ACC112 (cell line): ENCODE results near the gene PALLD.

ENCODE experiments used
- H2AFZ ChIP-seq: fragments of 200-600 bp; sonication (generic); one replicate; pipeline ENCODE4 v1.6.0; 2017; ENCODE audit warnings: antibody characterized with exemption, low read length; ENCODE audit not compliant: unreplicated experiment
- H3K27ac ChIP-seq: fragments of 200-600 bp; sonication (generic); 2 replicates; pipeline ENCODE4 v1.5.1; 2014; ENCODE audit warnings: low read depth, mild to moderate bottlenecking, antibody characterized with exemption, low read length, moderate library complexity
- H3K27me3 ChIP-seq: fragments of 200-600 bp; sonication (generic); 2 replicates; pipeline ENCODE4 v1.6.1; 2014; ENCODE audit warnings: mild to moderate bottlenecking, antibody characterized with exemption, low read length, moderate library complexity, mixed read lengths; ENCODE audit not compliant: insufficient read depth
- H3K36me3 ChIP-seq: fragments of 200-600 bp; sonication (generic); 2 replicates; pipeline ENCODE4 v1.6.1; 2016; ENCODE audit warnings: mild to moderate bottlenecking, antibody characterized with exemption, low read length, moderate library complexity, mixed read lengths; ENCODE audit not compliant: insufficient read depth
- H3K4me1 ChIP-seq: fragments of 200-600 bp; sonication (generic); one replicate; pipeline ENCODE4 v1.6.1; 2016; ENCODE audit warnings: low read length, mixed read lengths; ENCODE audit not compliant: insufficient read depth, unreplicated experiment, control insufficient read depth
- H3K4me3 ChIP-seq: fragments of 200-600 bp; sonication (generic); 2 replicates; pipeline ENCODE4 v1.5.1; 2014; ENCODE audit warnings: mild to moderate bottlenecking, low read depth, low read length
- H3K79me2 ChIP-seq: fragments of 200-600 bp; sonication (generic); one replicate; pipeline ENCODE4 v1.6.0; 2016; ENCODE audit warnings: low read length; ENCODE audit not compliant: control insufficient read depth, unreplicated experiment, insufficient read depth

Gene PALLD

GRCh38 chr4:168674077-168674747, 177.4 kb downstream of the PALLD start:
- Histone ChIP-seq H3K79me2 (no peaks in the 10 kb centered on the region), H3K36me3 (no peaks in the 10 kb centered on the region), H2AFZ (no peak overlapping the region), H3K4me3 (no peak overlapping the region), H3K27me3 (no peaks in the 10 kb centered on the region), H3K27ac (no peak overlapping the region), H3K4me1 (no peaks in the 10 kb centered on the region)

GRCh38 chr4:168674866-168675265, 178.0 kb downstream of the PALLD start:
- no peaks in the 10 kb centered on the region for H3K36me3 ChIP-seq
- H3K27ac ChIP-seq: no peak overlapping the region
- H3K79me2 ChIP-seq: no peaks in the 10 kb centered on the region
- H2AFZ ChIP-seq: no peak overlapping the region
- H3K27me3 ChIP-seq: no peaks in the 10 kb centered on the region
- H3K4me3 ChIP-seq: no peak overlapping the region
- peaks cover 6% of the 10 kb centered on the region for H3K4me1 ChIP-seq

- no peaks in the 10 kb centered on the region for H3K27me3 ChIP-seq
- H3K79me2 ChIP-seq: no peaks in the 10 kb centered on the region
- no peak overlapping the region for H3K4me3 ChIP-seq
- no peak overlapping the region for H2AFZ ChIP-seq
- peaks cover 7% of the 10 kb centered on the region for H3K4me1 ChIP-seq
- no peaks in the 10 kb centered on the region for H3K36me3 ChIP-seq
- H3K27ac ChIP-seq: no peak overlapping the region
Measured at GRCh38 chr4:168677063-168677462, 180.2 kb downstream of the PALLD start.

GRCh38 chr4:168677879-168678278, 181.0 kb downstream of the PALLD start:
- no peaks in the 10 kb centered on the region for H3K79me2 ChIP-seq
- H2AFZ ChIP-seq: no peak overlapping the region
- no peaks in the 10 kb centered on the region for H3K36me3 ChIP-seq
- peaks cover 10% of the 10 kb centered on the region for H3K4me1 ChIP-seq
- no peaks in the 10 kb centered on the region for H3K27me3 ChIP-seq
- H3K4me3 ChIP-seq: no peak overlapping the region
- no peak overlapping the region for H3K27ac ChIP-seq

GRCh38 chr4:168678751-168679366, 182.0 kb downstream of the PALLD start:
- H3K79me2 ChIP-seq: no peaks in the 10 kb centered on the region
- H3K4me1 ChIP-seq: peaks cover 19% of the 10 kb centered on the region
- no peaks in the 10 kb centered on the region for H3K36me3 ChIP-seq
- no peaks in the 10 kb centered on the region for H3K27me3 ChIP-seq
- H3K4me3 ChIP-seq: no peak overlapping the region
- H3K27ac ChIP-seq: no peak overlapping the region
- H2AFZ ChIP-seq: no peak overlapping the region

GRCh38 chr4:168679397-168679796, 182.5 kb downstream of the PALLD start:
- H3K36me3 ChIP-seq: no peaks in the 10 kb centered on the region
- no peak overlapping the region for H2AFZ ChIP-seq

GRCh38 chr4:168679819-168680218, 183.0 kb downstream of the PALLD start:
- no peak overlapping the region for H2AFZ ChIP-seq
- peaks cover 19% of the 10 kb centered on the region for H3K4me1 ChIP-seq
- H3K27me3 ChIP-seq: no peaks in the 10 kb centered on the region
- H3K4me3 ChIP-seq: no peak overlapping the region
- H3K36me3 ChIP-seq: no peaks in the 10 kb centered on the region
- no peak overlapping the region for H3K27ac ChIP-seq
- H3K79me2 ChIP-seq: no peaks in the 10 kb centered on the region

More at GRCh38 chr4:168679397-168679796, 182.5 kb downstream of the PALLD start:
- Histone ChIP-seq H3K4me1 (peaks cover 19% of the 10 kb centered on the region), H3K79me2 (no peaks in the 10 kb centered on the region), H3K4me3 (no peak overlapping the region), H3K27ac (no peak overlapping the region), H3K27me3 (no peaks in the 10 kb centered on the region)

- Histone ChIP-seq H3K27me3 (no peaks in the 10 kb centered on the region), H3K79me2 (no peaks in the 10 kb centered on the region), H3K4me1 (peaks cover 19% of the 10 kb centered on the region), H3K36me3 (no peaks in the 10 kb centered on the region), H3K27ac (no peak overlapping the region), H3K4me3 (no peak overlapping the region), H2AFZ (no peak overlapping the region)
Measured at GRCh38 chr4:168682898-168683500, 186.1 kb downstream of the PALLD start.

GRCh38 chr4:168683595-168683994, 186.7 kb downstream of the PALLD start:
- H3K27me3 ChIP-seq: no peaks in the 10 kb centered on the region
- no peaks in the 10 kb centered on the region for H3K36me3 ChIP-seq
- no peak overlapping the region for H2AFZ ChIP-seq
- no peak overlapping the region for H3K27ac ChIP-seq
- H3K4me3 ChIP-seq: no peak overlapping the region
- peaks cover 19% of the 10 kb centered on the region for H3K4me1 ChIP-seq
- H3K79me2 ChIP-seq: no peaks in the 10 kb centered on the region

- Histone ChIP-seq H3K36me3 (no peaks in the 10 kb centered on the region), H3K27me3 (no peaks in the 10 kb centered on the region), H3K4me3 (no peak overlapping the region), H2AFZ (no peak overlapping the region), H3K27ac (no peak overlapping the region), H3K4me1 (peaks cover 13% of the 10 kb centered on the region), H3K79me2 (no peaks in the 10 kb centered on the region)
Measured at GRCh38 chr4:168685136-168685809, 188.4 kb downstream of the PALLD start.
